GM12865 (cell line): Measurements from ENCODE around the gene LHCGR.

Source experiments
- DNase-seq: peaks from one replicate; pipeline ENCODE4 v3.0.0; 2010; ENCODE audit warnings: low read depth
- H3K4me3 ChIP-seq: 2 replicates; pipeline ENCODE4 v1.5.1; 2011; ENCODE audit warnings: mild to moderate bottlenecking, low read depth, low read length, control low read depth
- TF ChIP-seq, protein P1 (sequence below): IDR thresholded peaks from 2 replicates; pipeline ENCODE4 v1.5.1; 2011; ENCODE audit warnings: low read length, control low read depth, low read depth, inconsistent platforms; ENCODE audit not compliant: insufficient read depth; ENCODE audit errors: missing control alignments

Gene LHCGR

DNA sequence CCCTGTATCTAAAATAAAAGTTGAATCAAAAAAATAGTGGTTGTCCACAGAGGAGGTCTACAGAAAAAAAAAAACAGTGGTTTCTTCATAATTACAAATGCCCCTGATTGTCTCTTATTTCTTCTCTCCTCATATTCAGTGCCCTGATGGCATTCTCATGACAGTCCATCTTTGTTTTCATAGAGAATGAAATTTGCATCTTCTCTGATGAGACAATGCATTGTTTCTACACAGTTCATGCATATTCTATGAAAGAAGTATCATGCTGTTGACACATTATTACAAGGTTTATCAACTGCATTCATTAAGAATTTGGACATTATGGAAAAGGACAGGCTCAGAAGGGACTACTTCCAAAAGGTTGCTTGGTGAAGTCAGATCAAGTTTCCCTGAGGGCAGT lies 59.5 kb downstream of the LHCGR start:
- DNase-seq, result no peak
- no peak overlapping the region for H3K4me3 ChIP-seq
- TF ChIP-seq, protein P1, sequence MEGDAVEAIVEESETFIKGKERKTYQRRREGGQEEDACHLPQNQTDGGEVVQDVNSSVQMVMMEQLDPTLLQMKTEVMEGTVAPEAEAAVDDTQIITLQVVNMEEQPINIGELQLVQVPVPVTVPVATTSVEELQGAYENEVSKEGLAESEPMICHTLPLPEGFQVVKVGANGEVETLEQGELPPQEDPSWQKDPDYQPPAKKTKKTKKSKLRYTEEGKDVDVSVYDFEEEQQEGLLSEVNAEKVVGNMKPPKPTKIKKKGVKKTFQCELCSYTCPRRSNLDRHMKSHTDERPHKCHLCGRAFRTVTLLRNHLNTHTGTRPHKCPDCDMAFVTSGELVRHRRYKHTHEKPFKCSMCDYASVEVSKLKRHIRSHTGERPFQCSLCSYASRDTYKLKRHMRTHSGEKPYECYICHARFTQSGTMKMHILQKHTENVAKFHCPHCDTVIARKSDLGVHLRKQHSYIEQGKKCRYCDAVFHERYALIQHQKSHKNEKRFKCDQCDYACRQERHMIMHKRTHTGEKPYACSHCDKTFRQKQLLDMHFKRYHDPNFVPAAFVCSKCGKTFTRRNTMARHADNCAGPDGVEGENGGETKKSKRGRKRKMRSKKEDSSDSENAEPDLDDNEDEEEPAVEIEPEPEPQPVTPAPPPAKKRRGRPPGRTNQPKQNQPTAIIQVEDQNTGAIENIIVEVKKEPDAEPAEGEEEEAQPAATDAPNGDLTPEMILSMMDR, result no peak

DNA sequence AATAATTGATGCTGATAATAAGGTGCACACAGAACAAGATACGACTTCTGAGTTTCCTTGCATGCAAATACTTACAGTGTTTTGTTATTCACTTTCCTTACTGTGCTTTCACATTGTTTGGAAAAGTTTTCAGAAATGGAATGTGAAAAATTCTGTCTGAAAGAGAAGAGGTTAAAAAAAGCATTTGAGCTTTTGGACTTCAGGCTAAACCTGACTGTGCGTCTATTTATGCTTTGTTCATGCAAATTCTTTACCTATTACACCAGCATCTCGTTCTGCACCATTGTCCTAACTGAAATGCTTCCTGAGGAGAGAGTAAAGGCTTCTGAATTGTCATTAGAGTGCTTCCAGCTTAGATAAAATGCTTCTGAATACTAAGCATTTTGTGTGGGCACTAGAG lies 61.4 kb downstream of the LHCGR start:
- TF ChIP-seq, protein P1, result no peak
- DNase-seq, result no peak
- no peak overlapping the region for H3K4me3 ChIP-seq

DNA sequence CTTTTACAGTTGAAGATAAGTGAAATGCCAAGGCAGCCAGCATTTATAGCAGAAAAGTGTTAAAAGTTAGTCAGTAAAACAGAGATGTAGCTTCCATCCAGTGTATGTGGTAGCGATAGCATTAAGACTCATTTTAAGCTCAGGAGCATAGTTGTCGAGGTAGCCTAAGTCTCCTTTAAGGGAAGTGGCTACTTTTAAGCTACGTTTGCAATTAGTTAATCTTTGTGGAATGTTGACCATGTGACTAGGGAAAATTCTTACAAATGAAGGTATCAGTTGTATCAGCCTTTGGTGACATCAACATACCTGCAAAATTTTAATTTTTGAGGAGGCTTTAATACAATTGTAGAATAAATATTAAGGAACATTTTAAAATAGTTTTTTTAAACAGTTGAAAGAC lies 61.9 kb downstream of the LHCGR start:
- TF ChIP-seq, protein P1, result no peak
- no peak overlapping the region for H3K4me3 ChIP-seq
- DNase-seq, result no peak

DNA sequence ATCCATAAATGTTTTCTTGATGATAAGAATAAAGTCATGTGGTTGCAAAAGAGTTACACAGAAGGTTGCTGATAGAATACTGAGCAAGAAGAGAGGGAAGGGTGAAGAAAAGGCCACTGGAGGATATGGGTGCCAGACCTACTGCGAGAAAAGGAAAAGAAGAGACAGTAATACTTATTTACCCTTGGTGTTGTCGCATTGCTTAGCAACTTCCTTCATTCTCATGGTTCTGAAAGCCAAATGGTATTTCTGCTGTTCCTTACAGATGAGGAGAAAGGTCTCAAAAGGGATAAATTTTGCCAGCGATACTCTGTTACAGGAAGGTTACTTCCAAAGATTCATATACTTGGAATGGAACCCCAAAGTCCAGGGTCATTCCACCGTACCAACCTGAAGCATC lies 62.5 kb downstream of the LHCGR start:
- no peak overlapping the region for H3K4me3 ChIP-seq
- TF ChIP-seq, protein P1, result no peak
- DNase-seq, result no peak

DNA sequence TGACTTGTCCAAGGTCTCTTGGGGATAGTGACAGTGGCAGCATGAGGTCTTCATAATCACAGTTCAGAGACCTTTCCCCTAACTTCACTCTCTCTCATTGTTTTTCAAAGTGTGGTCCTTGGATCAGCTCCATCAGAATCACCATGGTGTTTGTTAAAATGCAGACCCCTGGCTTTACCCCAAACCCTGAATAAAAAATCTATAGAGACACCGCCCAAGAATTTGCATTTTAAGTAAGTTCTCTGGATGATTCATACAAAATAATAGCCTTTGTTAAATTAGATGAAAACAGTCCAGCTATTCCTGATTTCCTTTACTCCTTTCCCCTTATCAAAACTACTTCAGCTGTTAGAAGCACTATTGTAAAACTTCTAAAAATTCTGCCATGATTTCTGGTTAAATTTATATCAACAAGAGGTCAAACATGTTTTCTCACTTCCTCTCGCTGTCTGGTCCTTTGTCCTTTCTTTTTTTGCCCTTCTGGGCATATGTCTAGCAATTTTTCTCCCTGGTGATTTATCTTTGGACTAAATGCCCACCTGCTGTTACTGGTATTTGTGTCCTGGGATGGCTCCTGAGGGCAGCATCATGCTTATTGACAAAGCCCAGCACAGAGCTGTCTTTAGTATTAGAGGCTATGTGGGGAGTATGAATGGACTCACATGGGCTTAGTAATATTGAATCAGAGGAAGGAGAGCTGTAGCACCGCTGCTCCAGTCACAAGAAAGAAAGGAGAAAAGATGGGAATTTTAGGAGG lies 63.4 kb downstream of the LHCGR start:
- no peak overlapping the region for H3K4me3 ChIP-seq
- TF ChIP-seq, protein P1, result no peak
- DNase-seq, result no peak

DNA sequence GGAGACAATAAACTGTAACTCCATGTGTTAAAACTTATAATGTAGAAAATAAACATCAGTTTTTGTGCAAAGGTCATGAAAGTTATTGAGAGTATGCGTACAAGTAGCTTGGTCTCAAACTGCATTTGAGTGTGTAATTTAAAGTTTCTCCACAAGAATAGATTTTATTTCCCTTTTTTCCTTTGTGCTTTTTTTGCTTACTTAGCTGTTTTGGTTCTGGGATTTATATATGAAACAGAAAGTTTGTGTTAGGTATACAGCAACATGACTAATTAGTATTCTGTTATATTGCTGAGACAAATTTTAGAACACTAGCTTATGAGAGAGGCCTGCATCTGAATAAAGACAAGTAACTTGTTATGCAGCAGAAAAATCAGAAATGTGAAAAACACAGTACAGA lies 70.4 kb downstream of the LHCGR start:
- no peak overlapping the region for H3K4me3 ChIP-seq
- TF ChIP-seq, protein P1, result no peak
- DNase-seq, result no peak

DNA sequence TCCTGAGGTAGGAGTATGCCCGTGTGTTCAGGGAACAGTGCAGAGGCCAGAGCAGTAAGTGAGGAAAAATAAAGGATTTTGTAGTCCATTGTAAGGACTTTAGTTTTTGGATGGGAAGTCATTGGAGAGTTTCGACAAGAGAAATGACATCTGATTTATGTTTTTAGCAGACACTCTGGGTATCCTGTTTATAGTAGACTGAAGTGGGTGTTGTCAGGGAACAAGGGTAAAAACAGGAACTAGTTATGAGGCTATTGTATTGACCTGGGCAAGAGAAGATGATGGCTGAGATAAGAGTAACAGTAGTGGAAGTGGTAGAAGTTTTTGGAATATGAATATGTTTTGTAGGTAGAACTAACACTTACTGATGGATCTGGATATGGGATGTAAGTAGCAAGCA lies 78.1 kb downstream of the LHCGR start:
- DNase-seq, result no peak
- no peak overlapping the region for H3K4me3 ChIP-seq
- TF ChIP-seq, protein P1, result no peak
